GM03348 (cell line): ENCODE measurements around the gene CYREN.

Experiments used
- DNase-seq: peaks from one replicate; pipeline ENCODE4 v3.0.0; 2012; ENCODE audit warnings: low spot score

Gene CYREN

GRCh38 chr7:135197343-135197742, 26.8 kb upstream of the CYREN start:
- no peak for DNase-seq

- DNase-seq: no peak
Measured at GRCh38 chr7:135195968-135196629, 25.6 kb upstream of the CYREN start.

GRCh38 chr7:135195156-135195555, 24.6 kb upstream of the CYREN start:
- DNase-seq: no peak

GRCh38 chr7:135194494-135195095, 24.1 kb upstream of the CYREN start:
- peak; percentile 17 for DNase-seq

GRCh38 chr7:135193615-135194081, 23.1 kb upstream of the CYREN start:
- peak; percentile 63 for DNase-seq

DNA sequence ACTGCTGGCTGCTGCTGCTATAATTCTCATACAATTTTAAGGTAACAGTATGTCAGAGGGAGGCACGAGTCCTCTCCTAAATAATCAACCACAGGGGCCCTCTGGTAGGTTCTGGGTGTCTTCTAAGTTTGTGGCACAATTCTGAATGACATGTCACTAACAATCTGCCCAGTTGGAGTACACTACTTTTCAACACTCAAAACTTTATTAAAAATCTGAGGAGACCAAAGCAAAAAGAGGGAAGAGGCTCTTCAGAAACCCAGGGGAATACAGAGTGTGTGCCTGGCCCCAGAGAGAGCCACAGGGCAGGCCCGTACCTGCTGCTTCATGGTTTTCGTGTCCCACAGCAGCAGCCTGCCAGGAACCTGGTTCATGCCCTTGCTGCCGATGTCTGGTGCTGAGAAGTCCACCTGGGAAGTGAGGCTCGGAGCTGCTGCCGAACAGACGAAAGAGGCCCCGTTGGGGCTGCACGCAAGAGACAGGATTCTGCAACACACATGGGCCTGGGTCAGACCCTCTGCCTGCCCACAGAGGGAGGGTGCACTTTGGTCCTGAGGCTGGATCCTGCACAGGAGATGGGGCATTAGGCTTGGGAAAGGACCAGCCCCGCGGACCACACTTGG, 22.5 kb upstream of the CYREN start:
- no peak for DNase-seq

DNA sequence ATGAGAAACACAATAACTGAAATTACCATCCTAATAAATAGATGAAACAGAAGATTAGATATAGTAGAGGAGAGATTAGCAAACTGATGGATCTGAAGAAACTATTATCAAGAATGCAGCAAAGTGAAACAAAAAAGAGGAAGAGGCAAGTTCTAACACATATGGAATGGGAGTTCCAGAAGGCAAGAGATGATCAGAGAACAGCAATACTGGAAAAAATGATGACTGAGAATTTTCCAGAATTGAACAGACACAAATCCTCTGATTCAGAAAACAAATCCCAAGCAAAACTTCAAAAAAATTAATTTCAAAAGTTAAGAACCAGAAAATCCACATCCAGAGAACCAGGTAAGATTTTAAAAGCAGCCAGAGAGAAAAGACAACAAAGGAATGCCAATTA, 20.2 kb upstream of the CYREN start:
- no peak for DNase-seq

- peak; percentile 47 for DNase-seq
Measured at GRCh38 chr7:135189961-135190360, 19.5 kb upstream of the CYREN start.

- DNase-seq: no peak
Measured at GRCh38 chr7:135189221-135189662, 18.7 kb upstream of the CYREN start.

GRCh38 chr7:135188298-135188984, 17.9 kb upstream of the CYREN start:
- DNase-seq: no peak

- no peak for DNase-seq
Measured at GRCh38 chr7:135186841-135187253, 16.3 kb upstream of the CYREN start.

DNA sequence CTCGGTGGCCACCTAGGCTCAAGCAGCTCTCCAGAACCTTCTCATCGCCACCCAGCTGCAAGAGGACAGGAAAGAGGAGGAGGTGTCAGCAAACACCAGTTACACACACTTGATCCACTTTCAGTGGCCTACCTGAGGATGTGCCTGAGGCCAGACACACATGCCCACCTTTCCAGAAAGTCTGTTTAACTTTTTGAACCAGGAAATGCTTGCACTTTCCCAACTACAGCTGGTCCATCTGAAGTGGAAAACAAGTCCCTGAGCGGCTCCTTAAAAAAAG, 15.7 kb upstream of the CYREN start:
- DNase-seq: no peak

- no peak for DNase-seq
Measured at GRCh38 chr7:135185471-135186260, 15.2 kb upstream of the CYREN start.

DNA sequence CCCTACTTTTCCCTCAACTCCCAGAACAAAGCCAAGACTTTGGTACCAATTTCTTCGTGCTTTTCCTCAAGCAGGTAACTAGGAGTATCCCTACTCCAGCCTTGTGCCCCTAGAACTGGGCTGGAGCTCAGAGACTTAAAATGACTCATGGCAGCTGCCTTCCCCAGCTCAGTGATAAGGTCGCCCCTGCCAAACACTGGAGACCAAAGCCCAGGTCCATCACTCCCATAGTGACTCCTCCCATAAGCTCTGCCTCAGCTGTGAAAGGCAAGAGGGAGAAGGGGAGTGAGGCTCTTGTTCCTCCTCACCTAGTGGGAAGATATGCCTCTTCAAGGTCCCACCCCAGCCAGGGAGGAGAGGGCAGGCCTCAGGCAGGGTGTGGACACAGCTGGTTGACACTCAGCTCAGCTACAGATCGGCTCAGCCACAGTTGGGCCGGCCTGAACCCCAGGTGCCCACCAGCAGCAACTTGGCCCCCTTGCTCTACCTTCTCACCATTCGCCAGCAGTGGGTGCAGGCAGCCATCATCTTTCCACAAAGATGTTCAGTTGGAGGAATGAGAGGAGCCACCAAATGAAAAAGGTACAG, 13.8 kb upstream of the CYREN start:
- DNase-seq: no peak

GRCh38 chr7:135183478-135183877, 13.0 kb upstream of the CYREN start:
- DNase-seq: no peak

DNA sequence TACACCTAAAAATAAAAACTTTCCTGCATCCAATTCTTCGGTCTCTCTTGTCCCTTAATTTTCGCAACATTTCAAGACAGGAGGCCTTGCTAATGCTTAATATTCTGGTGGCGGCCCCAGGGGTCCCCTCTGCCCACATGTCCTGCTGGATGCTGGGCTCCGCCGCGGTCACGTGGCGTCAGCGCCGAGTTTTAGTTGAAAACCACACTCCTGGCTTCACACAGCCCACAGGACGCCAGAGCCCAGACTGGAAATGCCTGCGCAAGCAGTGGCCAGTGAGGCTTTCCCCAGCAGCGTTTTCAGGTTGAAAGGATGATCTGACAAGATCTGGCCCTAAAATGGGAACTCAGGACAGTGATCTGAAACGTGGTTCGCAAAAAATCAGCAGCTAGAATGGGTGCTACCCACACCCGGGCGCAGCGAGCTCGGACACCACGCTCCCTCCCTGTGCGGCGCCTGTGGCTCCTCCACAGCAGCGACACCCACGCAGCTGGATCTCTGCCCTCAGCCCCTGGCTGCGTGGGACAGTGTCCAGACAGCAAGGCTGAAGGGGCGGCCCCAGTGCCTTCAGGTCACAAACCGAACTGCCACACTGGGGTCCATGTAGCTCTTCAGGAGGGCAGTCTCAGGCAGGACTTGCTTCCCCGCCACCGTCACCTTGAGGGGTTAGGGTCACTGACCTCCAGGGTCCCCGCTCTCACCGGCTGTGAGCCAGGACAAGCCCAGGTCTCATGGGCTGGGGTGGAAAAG, 11.6 kb upstream of the CYREN start:
- DNase-seq: no peak

DNA sequence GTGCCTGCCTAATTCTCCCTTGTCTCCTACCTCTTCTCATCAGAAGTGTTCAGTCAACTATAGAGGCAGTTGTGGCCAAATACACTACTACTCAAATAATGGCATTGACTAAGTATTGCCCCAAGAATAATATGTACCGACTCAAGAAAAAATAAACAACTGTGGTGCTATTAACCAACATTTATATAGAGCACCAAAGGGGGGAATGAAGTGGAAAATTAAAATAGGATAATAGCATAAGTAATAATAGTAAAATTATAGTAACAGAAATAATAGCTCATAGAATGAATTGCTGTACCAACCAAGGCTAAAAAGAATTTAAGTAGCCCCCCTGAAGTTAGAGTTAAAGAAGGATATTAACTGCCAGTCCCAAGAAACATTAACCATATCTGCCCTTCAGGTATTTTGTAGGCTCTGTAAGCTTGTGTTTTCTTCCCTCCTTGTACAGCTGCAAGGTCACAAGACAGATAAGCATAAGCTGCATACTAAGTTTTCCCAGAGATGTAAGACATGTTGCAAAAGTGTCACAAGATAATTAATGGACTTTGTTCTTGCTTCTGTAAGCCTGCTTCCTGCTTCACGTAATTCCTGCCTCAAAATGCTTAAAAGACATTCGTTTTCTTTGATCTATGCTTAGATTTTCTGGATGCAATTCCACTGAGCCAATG, 10.9 kb upstream of the CYREN start:
- no peak for DNase-seq

GRCh38 chr7:135180122-135180521, 9.6 kb upstream of the CYREN start:
- no peak for DNase-seq

- no peak for DNase-seq
Measured at GRCh38 chr7:135179321-135179925, 8.9 kb upstream of the CYREN start.

DNA sequence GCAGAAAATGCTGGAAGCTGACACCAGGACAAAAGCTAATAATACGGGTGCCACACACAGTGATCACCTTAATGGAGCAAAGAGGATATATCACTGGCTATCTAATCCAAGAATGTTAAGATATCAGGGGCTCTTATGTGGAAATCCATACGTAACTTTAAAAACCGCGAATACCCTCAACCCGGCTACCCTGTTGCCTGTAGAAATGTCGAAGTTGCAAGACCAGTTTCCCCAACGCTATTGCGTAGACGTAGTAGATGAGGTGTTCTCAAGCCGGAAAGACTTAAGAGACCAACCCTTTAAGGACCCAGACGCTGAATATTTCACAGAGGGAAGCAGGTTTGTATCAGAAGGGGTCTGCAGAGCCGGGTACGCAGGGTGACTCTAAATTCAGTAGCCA, 7.9 kb upstream of the CYREN start:
- DNase-seq: no peak
